ENCODE measurements around the gene HTT.
"Not testable (repeated sequence)": the region's sequence is repeated elsewhere in the genome, so short reads cannot be mapped to it uniquely, and the experiment has no call there.

Gene HTT

GRCh38 chr4:3046623-3047022 lies 27.9 kb upstream of the HTT start:
- no peaks in the 10 kb centered on the region for H3K79me2 ChIP-seq (ENCODE audit: insufficient read depth, low read length)
- H3F3A ChIP-seq (ENCODE audit: low read depth), result no peaks in the 10 kb centered on the region
- peaks cover 13% of the 10 kb centered on the region for H3K4me1 ChIP-seq (ENCODE audit: insufficient read depth, low read length, poor library complexity, severe bottlenecking)
- H3K27me3 ChIP-seq (ENCODE audit: insufficient read depth, low read length, poor library complexity, severe bottlenecking), result no peaks in the 10 kb centered on the region
- H4K20me1 ChIP-seq (ENCODE audit: insufficient read depth, low read length, poor library complexity, severe bottlenecking), result no peaks in the 10 kb centered on the region
- H3K4me2 ChIP-seq (ENCODE audit: low read depth, low read length, poor library complexity, severe bottlenecking), result no peak overlapping the region
- H3K9ac ChIP-seq (ENCODE audit: low read depth, low read length, poor library complexity, severe bottlenecking), result no peak overlapping the region
- no peak overlapping the region for H2AFZ ChIP-seq (ENCODE audit: low read length)
- no peaks in the 10 kb centered on the region for H3K36me3 ChIP-seq (ENCODE audit: insufficient read depth, low read length)
- H3K9me2 ChIP-seq (replicated peaks; ENCODE audit: low read depth, low read length), result no peaks in the 10 kb centered on the region
- TF ChIP-seq EZH2phosphoT487 (IDR thresholded peaks at IDR 0.05; ENCODE audit: borderline replicate concordance) (no peak), CTCF (conservative IDR thresholded peaks at IDR 0.05; ENCODE audit: low read length) (no peak)
- no peak overlapping the region for H3K4me3 ChIP-seq (ENCODE audit: low read length, poor library complexity, severe bottlenecking)
- no peaks in the 10 kb centered on the region for H3K9me3 ChIP-seq (ENCODE audit: insufficient read depth, low read depth, low read length)

- Histone ChIP-seq H3K4me3 (ENCODE audit: low read length, poor library complexity, severe bottlenecking) (peak overlapping the region; percentile 48), H3K9me3 (ENCODE audit: insufficient read depth, low read depth, low read length) (no peaks in the 10 kb centered on the region), H3K36me3 (ENCODE audit: insufficient read depth, low read length) (no peaks in the 10 kb centered on the region), H3K9ac (ENCODE audit: low read depth, low read length, poor library complexity, severe bottlenecking) (no peak overlapping the region), H3K4me2 (ENCODE audit: low read depth, low read length, poor library complexity, severe bottlenecking) (peak overlapping the region; percentile 60), H4K20me1 (ENCODE audit: insufficient read depth, low read length, poor library complexity, severe bottlenecking) (no peaks in the 10 kb centered on the region), H2AFZ (ENCODE audit: low read length) (peak overlapping the region; percentile 87), H3K27me3 (ENCODE audit: insufficient read depth, low read length, poor library complexity, severe bottlenecking) (no peaks in the 10 kb centered on the region), H3K9me2 (replicated peaks; ENCODE audit: low read depth, low read length) (no peaks in the 10 kb centered on the region), H3K4me1 (ENCODE audit: insufficient read depth, low read length, poor library complexity, severe bottlenecking) (peaks cover 9% of the 10 kb centered on the region), H3F3A (ENCODE audit: low read depth) (no peaks in the 10 kb centered on the region), H3K79me2 (ENCODE audit: insufficient read depth, low read length) (no peaks in the 10 kb centered on the region)
- TF ChIP-seq CTCF (conservative IDR thresholded peaks at IDR 0.05; ENCODE audit: low read length) (peak; percentile 67), EZH2phosphoT487 (IDR thresholded peaks at IDR 0.05; ENCODE audit: borderline replicate concordance) (no peak)
These were observed 26.8 kb upstream of the HTT start for GRCh38 chr4:3047464-3048286.

- H2AFZ ChIP-seq (ENCODE audit: low read length); H3K4me1 ChIP-seq (ENCODE audit: insufficient read depth, low read length, poor library complexity, severe bottlenecking); H3K4me2 ChIP-seq (ENCODE audit: low read depth, low read length, poor library complexity, severe bottlenecking); H4K20me1 ChIP-seq (ENCODE audit: insufficient read depth, low read length, poor library complexity, severe bottlenecking); H3K9me3 ChIP-seq (ENCODE audit: insufficient read depth, low read depth, low read length); H3K36me3 ChIP-seq (ENCODE audit: insufficient read depth, low read length); H3K27me3 ChIP-seq (ENCODE audit: insufficient read depth, low read length, poor library complexity, severe bottlenecking); H3K9me2 ChIP-seq (replicated peaks; ENCODE audit: low read depth, low read length); H3K9ac ChIP-seq (ENCODE audit: low read depth, low read length, poor library complexity, severe bottlenecking); H3K79me2 ChIP-seq (ENCODE audit: insufficient read depth, low read length); H3K4me3 ChIP-seq (ENCODE audit: low read length, poor library complexity, severe bottlenecking); H3F3A ChIP-seq (ENCODE audit: low read depth): not testable (repeated sequence)
These were observed 23.2 kb upstream of the HTT start for GRCh38 chr4:3051141-3051897.

Data from Loucy (cell line).